Measurements from ENCODE around the gene LRRC23. TPM values are rescaled to one million over a fixed set of nuclear protein-coding genes. Genes with fewer than 3 reads are reported as not detected.

Gene LRRC23
- total and polyA plus RNA-seq, 2 experiments from 2014 or later = 2.4 to 9.1 TPM

DNA sequence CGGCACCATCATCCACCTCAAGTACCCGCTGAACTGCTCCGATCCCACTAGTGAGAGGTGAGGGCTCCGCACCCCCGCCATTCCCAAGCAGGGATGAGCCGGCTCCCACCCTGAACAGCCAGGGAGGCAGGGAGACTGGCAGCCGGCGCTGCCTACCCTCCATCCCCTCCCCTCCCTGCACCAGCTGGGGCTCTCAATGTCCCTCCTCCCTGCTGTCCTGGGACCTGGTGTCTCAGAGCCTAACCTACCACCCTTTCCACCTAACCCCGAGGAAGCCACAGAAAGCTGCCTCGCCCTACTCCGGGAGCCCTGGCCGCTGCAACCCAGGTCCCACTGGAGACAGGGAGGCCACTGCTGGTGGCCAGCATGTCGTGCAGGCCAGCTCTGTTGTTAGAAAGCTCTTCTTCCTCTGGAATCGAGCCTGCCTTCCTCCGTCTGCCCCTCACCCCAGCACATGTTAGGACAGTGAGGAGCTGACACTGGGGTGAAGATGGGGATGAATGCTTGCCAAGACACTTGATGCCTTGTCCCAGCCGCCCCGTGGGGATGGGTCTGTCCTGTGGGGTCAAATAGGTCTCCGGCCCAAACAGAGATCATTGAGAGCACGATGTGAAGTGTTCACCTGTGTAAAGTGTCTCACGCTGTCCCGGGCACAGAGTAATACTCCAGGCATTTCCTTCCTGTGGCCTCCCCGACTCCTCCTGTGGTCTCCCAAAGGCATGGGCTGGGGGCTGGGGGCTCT is 47.7 kb downstream of the LRRC23 start (continued):
- TF ChIP-seq, protein P1, sequence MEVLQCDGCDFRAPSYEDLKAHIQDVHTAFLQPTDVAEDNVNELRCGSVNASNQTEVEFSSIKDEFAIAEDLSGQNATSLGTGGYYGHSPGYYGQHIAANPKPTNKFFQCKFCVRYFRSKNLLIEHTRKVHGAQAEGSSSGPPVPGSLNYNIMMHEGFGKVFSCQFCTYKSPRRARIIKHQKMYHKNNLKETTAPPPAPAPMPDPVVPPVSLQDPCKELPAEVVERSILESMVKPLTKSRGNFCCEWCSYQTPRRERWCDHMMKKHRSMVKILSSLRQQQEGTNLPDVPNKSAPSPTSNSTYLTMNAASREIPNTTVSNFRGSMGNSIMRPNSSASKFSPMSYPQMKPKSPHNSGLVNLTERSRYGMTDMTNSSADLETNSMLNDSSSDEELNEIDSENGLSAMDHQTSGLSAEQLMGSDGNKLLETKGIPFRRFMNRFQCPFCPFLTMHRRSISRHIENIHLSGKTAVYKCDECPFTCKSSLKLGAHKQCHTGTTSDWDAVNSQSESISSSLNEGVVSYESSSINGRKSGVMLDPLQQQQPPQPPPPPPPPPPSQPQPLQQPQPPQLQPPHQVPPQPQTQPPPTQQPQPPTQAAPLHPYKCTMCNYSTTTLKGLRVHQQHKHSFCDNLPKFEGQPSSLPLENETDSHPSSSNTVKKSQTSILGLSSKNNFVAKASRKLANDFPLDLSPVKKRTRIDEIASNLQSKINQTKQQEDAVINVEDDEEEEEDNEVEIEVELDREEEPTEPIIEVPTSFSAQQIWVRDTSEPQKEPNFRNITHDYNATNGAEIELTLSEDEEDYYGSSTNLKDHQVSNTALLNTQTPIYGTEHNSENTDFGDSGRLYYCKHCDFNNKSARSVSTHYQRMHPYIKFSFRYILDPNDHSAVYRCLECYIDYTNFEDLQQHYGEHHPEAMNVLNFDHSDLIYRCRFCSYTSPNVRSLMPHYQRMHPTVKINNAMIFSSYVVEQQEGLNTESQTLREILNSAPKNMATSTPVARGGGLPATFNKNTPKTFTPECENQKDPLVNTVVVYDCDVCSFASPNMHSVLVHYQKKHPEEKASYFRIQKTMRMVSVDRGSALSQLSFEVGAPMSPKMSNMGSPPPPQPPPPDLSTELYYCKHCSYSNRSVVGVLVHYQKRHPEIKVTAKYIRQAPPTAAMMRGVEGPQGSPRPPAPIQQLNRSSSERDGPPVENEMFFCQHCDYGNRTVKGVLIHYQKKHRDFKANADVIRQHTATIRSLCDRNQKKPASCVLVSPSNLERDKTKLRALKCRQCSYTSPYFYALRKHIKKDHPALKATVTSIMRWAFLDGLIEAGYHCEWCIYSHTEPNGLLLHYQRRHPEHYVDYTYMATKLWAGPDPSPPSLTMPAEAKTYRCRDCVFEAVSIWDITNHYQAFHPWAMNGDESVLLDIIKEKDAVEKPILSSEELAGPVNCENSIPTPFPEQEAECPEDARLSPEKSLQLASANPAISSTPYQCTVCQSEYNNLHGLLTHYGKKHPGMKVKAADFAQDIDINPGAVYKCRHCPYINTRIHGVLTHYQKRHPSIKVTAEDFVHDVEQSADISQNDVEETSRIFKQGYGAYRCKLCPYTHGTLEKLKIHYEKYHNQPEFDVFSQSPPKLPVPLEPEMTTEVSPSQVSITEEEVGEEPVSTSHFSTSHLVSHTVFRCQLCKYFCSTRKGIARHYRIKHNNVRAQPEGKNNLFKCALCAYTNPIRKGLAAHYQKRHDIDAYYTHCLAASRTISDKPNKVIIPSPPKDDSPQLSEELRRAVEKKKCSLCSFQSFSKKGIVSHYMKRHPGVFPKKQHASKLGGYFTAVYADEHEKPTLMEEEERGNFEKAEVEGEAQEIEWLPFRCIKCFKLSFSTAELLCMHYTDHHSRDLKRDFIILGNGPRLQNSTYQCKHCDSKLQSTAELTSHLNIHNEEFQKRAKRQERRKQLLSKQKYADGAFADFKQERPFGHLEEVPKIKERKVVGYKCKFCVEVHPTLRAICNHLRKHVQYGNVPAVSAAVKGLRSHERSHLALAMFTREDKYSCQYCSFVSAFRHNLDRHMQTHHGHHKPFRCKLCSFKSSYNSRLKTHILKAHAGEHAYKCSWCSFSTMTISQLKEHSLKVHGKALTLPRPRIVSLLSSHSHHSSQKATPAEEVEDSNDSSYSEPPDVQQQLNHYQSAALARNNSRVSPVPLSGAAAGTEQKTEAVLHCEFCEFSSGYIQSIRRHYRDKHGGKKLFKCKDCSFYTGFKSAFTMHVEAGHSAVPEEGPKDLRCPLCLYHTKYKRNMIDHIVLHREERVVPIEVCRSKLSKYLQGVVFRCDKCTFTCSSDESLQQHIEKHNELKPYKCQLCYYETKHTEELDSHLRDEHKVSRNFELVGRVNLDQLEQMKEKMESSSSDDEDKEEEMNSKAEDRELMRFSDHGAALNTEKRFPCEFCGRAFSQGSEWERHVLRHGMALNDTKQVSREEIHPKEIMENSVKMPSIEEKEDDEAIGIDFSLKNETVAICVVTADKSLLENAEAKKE (CRISPR knock-in tag; IDR thresholded peaks at IDR 0.05) = no peak
- TF ChIP-seq, protein P2, sequence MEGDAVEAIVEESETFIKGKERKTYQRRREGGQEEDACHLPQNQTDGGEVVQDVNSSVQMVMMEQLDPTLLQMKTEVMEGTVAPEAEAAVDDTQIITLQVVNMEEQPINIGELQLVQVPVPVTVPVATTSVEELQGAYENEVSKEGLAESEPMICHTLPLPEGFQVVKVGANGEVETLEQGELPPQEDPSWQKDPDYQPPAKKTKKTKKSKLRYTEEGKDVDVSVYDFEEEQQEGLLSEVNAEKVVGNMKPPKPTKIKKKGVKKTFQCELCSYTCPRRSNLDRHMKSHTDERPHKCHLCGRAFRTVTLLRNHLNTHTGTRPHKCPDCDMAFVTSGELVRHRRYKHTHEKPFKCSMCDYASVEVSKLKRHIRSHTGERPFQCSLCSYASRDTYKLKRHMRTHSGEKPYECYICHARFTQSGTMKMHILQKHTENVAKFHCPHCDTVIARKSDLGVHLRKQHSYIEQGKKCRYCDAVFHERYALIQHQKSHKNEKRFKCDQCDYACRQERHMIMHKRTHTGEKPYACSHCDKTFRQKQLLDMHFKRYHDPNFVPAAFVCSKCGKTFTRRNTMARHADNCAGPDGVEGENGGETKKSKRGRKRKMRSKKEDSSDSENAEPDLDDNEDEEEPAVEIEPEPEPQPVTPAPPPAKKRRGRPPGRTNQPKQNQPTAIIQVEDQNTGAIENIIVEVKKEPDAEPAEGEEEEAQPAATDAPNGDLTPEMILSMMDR (conservative IDR thresholded peaks at IDR 0.05; ENCODE audit: low read depth in 2 of 2) = no peak
- TF ChIP-seq POLR2AphosphoS5 (IDR thresholded peaks at IDR 0.05; ENCODE audit: low read depth) = no peak
- no peak for TF ChIP-seq EZH2 (IDR thresholded peaks at IDR 0.05; ENCODE audit: low read depth, unreplicated experiment)
- TF ChIP-seq ZNF331 (CRISPR knock-in tag; IDR thresholded peaks at IDR 0.05; ENCODE audit: low read depth) = no peak
- TF ChIP-seq JUNB (IDR thresholded peaks at IDR 0.05; ENCODE audit: unreplicated experiment) = no peak
- no peak for TF ChIP-seq ZNF114 (CRISPR knock-in tag; IDR thresholded peaks at IDR 0.05)
- no peak for TF ChIP-seq CREB1 (CRISPR knock-in tag; IDR thresholded peaks at IDR 0.05; ENCODE audit: low read depth)
- TF ChIP-seq NANOG (IDR thresholded peaks at IDR 0.05; ENCODE audit: borderline replicate concordance) = no peak

Measured in GM23338 (cell line).